ENCODE data around the gene ATXN7L1.
A peak's percentile ranks its signal among the peaks of the same experiment; 100 is the strongest.

DNA sequence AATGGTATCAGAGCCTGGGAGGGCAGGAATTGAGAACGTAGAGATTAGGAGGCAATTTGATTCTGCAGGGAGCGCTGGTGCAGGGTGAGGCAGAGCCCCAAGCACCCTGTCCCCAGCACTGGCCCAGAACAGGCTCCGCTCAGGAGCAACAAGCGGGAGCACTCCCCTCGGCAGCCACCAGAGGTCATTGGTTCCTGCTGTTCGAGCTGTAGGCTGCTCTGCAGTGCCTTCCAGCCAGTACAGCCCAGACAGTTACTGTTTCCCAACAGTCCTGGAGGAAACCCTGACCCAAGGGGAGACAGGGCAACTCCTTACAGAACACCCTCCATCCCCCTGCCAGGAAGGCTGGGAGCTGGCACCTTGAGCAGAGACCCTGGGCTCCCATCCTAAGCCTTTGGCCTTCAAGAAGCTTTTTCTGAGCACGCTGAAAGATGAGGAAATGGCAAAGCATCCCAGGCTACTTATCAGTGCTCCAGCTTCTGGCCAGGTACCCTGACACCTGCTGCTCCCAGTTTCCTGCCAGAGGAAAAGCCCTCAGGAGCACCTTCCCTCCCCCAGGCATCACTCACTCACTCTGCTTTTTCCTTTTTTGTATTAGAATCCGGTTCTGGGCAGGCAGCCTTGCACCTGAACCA lies 223.9 kb downstream of the ATXN7L1 start:
- TF ChIP-seq CTCF (IDR thresholded peaks at IDR 0.05) (peak; percentile 88 to 95 (median 92)), EP300 (IDR thresholded peaks at IDR 0.05) (no peak)

Data from gastroesophageal sphincter (tissue), 3 donors.